Right atrium auricular region (tissue), 2 donors: ENCODE data around the gene CDH13. TPM values are rescaled to one million over a fixed set of nuclear protein-coding genes. Genes with fewer than 3 reads are reported as not detected.

Experiments used
- DNase-seq: peaks from one replicate; pipeline ENCODE4 v3.0.0-alpha.2; 2019; ENCODE audit warnings: low spot score
- H3K27ac ChIP-seq, 2 donors: fragments of 200-600 bp; sonication (generic); 1 replicate in 1 of 2; 2 replicates in 1 of 2; pipeline ENCODE4 v1.5.1; 2016 to 2019
- H3K27me3 ChIP-seq, 2 donors: fragments of 200-600 bp; sonication (generic); one replicate each; pipeline versions ENCODE4 v1.5.1 to v1.6.0; 2017 to 2019
- H3K36me3 ChIP-seq: fragments of 200-600 bp; sonication (generic); one replicate; pipeline ENCODE4 v1.5.1; 2016
- H3K4me1 ChIP-seq, 2 donors: fragments of 200-600 bp; sonication (generic); one replicate each; pipeline versions ENCODE4 v1.5.1 to v1.6.0; 2017 to 2019
- H3K4me3 ChIP-seq, 2 donors: fragments of 200-600 bp; sonication (generic); 1 replicate in 1 of 2; 2 replicates in 1 of 2; pipeline ENCODE4 v1.5.1; 2017 to 2019; ENCODE audit warnings: mild to moderate bottlenecking in 1 of 2, moderate library complexity in 1 of 2
- H3K9me3 ChIP-seq, 2 donors: fragments of 200-600 bp; sonication (generic); one replicate each; pipeline ENCODE4 v1.5.1; 2019
- CTCF ChIP-seq, 2 donors: fragments of 200-600 bp; sonication (generic); IDR thresholded peaks; one replicate each; pipeline ENCODE4 v1.5.1; 2019; ENCODE audit warnings: antibody characterized with exemption in 2 of 2
- total RNA-seq, 2 donors: library from RNA; depleted of rRNA; stranded (reverse); fragments of >200 nt; gene quantifications; one replicate each; pipeline ENCODE4 v1.1.0, GENCODE V29; 2016

Gene CDH13
- total RNA-seq, 2 donors from 2014 or later, result 75.4 to 85.9 TPM

DNA sequence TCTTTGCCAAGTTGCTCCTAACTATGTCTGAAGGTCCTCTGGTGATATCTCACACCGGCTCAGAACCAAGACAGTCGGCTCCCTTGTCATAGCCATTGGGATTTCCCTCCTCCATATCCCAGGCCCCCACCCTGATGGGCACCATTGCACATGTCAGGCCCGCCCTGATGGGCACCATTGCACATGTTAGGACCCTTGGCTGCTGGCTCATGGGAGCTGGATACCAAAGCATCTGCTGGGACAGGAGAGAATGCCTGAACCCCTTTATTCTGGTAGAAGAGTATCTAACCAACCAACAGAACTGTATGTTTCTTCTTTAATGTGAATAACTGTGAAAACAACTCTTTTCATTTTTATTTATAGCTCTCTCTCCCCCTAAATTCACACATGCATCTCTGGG is 726.5 kb downstream of the CDH13 start:
- Histone ChIP-seq H3K9me3 (no peaks in the 10 kb centered on the region), H3K27me3 (no peaks in the 10 kb centered on the region), H3K27ac (peak overlapping the region in 1 of 2 donors; percentile 85), H3K4me1 (peaks cover 0 to 5% of the 10 kb centered on the region in 2 donors), H3K4me3 (no peak overlapping the region), H3K36me3 (no peaks in the 10 kb centered on the region)
- no peak for TF ChIP-seq CTCF (IDR thresholded peaks at IDR 0.05)
- DNase-seq, result no peak

DNA sequence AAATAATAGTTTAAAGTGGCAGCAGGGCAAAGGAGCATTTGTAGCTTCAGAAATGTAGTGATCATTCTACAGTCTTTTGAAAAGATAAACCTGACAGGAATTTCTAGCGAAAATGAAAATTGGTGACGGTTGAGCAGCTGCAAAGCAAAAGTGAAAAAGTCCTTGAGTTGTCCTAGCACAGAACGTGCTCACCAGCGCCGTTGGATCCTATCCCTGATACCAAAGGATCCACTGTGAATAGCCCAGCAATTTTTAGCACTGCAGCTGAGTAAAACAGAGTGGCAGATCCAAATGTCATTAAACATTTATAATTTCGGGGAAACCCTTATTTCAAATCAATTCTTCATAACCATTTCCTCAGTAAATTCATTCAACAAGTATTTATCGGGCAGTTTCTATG is 727.2 kb downstream of the CDH13 start:
- Histone ChIP-seq H3K9me3 (no peaks in the 10 kb centered on the region), H3K27ac (peak overlapping the region; percentile 28 to 85), H3K4me1 (peaks cover 0 to 5% of the 10 kb centered on the region in 2 donors), H3K36me3 (no peaks in the 10 kb centered on the region), H3K27me3 (no peaks in the 10 kb centered on the region), H3K4me3 (no peak overlapping the region)
- no peak for DNase-seq
- TF ChIP-seq CTCF (IDR thresholded peaks at IDR 0.05), result no peak

DNA sequence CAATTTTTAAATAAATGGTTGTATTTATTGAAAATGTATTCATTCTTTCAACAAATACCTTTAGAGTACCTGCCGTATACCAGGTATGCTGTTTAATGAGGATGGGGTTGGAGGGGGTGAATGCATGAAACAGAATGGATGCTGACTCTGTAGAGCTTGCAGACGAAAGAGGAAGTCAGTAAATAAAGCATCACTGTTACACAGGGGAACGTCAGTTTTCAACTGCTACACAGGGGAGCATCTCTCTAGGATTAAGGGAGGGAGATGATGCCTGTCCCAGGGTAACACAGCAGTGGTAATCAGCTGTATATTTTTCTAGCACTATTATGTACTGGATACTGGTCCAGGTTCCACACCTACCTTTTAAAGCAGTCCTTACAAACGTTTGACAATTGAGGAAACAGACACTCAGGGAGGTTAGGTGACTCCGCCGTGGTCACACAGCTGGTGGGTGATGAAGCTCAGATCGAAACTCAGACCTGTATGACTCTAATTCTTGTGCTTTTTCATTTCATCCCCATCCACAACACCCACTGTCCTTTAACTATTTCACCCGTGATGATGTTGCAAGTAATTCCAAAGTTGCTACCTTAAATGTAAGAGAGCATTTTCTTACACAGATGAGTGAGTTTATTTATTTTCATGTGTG is 728.9 kb downstream of the CDH13 start:
- H3K27me3 ChIP-seq, result no peaks in the 10 kb centered on the region
- H3K36me3 ChIP-seq, result no peaks in the 10 kb centered on the region
- no peak for TF ChIP-seq CTCF (IDR thresholded peaks at IDR 0.05)
- no peaks in the 10 kb centered on the region for H3K9me3 ChIP-seq
- no peak for DNase-seq
- no peak overlapping the region for H3K4me3 ChIP-seq
- H3K27ac ChIP-seq, result no peak overlapping the region
- H3K4me1 ChIP-seq, result peaks cover 0 to 5% of the 10 kb centered on the region in 2 donors

GRCh38 chr16:83356266-83356665 is 729.5 kb downstream of the CDH13 start:
- H3K4me1 ChIP-seq, result peaks cover 0 to 5% of the 10 kb centered on the region in 2 donors
- H3K9me3 ChIP-seq, result no peaks in the 10 kb centered on the region
- no peak overlapping the region for H3K4me3 ChIP-seq
- no peaks in the 10 kb centered on the region for H3K27me3 ChIP-seq
- TF ChIP-seq CTCF (IDR thresholded peaks at IDR 0.05), result peak; percentile 72 to 75
- no peaks in the 10 kb centered on the region for H3K36me3 ChIP-seq
- DNase-seq, result no peak
- no peak overlapping the region for H3K27ac ChIP-seq

- no peaks in the 10 kb centered on the region for H3K36me3 ChIP-seq
- H3K27me3 ChIP-seq, result no peaks in the 10 kb centered on the region
- H3K4me1 ChIP-seq, result peaks cover 0 to 5% of the 10 kb centered on the region in 2 donors
- H3K27ac ChIP-seq, result no peak overlapping the region
- no peaks in the 10 kb centered on the region for H3K9me3 ChIP-seq
- no peak overlapping the region for H3K4me3 ChIP-seq
- TF ChIP-seq CTCF (IDR thresholded peaks at IDR 0.05), result no peak
- DNase-seq, result no peak
Measured at GRCh38 chr16:83356986-83357385, 730.2 kb downstream of the CDH13 start.

GRCh38 chr16:83363521-83363920 is 736.8 kb downstream of the CDH13 start:
- no peaks in the 10 kb centered on the region for H3K36me3 ChIP-seq
- no peak overlapping the region for H3K27ac ChIP-seq
- H3K4me3 ChIP-seq, result no peak overlapping the region
- no peaks in the 10 kb centered on the region for H3K4me1 ChIP-seq
- H3K27me3 ChIP-seq, result no peaks in the 10 kb centered on the region
- DNase-seq, result no peak
- no peak for TF ChIP-seq CTCF (IDR thresholded peaks at IDR 0.05)
- H3K9me3 ChIP-seq, result no peaks in the 10 kb centered on the region
